Measurements from ENCODE around the gene PTCRA.

Gene PTCRA

DNA sequence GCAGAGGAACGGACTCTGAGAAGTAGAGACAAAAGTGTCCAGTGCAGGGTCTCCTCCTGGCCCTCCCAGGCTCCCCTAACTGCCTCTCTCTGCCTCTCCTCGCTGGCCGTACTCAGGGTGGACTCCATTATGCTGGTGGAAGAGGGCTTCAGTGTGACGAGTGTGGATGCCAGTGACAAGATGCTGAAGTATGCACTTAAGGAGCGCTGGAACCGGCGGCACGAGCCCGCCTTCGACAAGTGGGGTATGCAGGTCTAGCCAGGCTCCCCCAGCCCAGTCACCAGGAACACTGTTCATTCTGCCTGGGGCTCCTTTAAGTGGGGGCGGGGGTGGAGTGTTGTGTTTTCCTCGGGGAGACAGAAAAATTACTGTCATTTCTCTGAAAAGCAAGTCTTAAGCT, 46.2 kb downstream of the PTCRA start:
- TF ChIP-seq CTCF (IDR thresholded peaks at IDR 0.05; ENCODE audit: borderline replicate concordance, insufficient read depth, low read depth, low read length): no peak
- H3K4me3 ChIP-seq (ENCODE audit: low read depth, low read length): no peak overlapping the region

DNA sequence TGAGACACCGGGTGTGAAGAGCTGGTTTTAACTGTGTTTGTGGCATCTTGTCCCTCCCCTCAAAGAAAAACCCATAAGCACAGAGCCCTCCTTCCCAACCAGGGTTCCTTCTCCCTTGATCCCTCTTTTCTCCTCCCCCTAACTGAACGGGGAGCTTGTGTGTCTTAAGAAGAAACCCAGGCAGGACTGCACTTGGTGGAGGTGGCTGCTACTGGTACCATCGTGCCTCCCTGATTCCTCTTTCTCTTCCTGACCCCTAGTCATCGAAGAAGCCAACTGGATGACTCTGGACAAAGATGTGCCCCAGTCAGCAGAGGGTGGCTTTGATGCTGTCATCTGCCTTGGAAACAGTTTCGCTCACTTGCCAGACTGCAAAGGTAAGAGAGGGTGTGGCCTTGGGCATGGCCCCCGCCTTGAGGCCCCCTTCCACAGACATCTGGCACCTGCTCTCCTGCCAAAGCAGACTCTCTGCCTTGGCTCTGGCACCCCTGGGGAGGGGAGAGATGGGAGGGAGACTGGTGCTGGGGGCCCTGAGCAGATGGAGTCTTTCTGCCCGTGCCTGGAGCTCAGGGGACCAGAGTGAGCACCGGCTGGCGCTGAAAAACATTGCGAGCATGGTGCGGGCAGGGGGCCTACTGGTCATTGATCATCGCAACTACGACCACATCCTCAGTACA, 46.8 kb downstream of the PTCRA start:
- TF ChIP-seq CTCF (IDR thresholded peaks at IDR 0.05; ENCODE audit: borderline replicate concordance, insufficient read depth, low read depth, low read length): no peak
- no peak overlapping the region for H3K4me3 ChIP-seq (ENCODE audit: low read depth, low read length)

- TF ChIP-seq CTCF (IDR thresholded peaks at IDR 0.05; ENCODE audit: borderline replicate concordance, insufficient read depth, low read depth, low read length): no peak
- no peak overlapping the region for H3K4me3 ChIP-seq (ENCODE audit: low read depth, low read length)
These were observed 47.5 kb downstream of the PTCRA start for GRCh38 chr6:42963179-42963854.

DNA sequence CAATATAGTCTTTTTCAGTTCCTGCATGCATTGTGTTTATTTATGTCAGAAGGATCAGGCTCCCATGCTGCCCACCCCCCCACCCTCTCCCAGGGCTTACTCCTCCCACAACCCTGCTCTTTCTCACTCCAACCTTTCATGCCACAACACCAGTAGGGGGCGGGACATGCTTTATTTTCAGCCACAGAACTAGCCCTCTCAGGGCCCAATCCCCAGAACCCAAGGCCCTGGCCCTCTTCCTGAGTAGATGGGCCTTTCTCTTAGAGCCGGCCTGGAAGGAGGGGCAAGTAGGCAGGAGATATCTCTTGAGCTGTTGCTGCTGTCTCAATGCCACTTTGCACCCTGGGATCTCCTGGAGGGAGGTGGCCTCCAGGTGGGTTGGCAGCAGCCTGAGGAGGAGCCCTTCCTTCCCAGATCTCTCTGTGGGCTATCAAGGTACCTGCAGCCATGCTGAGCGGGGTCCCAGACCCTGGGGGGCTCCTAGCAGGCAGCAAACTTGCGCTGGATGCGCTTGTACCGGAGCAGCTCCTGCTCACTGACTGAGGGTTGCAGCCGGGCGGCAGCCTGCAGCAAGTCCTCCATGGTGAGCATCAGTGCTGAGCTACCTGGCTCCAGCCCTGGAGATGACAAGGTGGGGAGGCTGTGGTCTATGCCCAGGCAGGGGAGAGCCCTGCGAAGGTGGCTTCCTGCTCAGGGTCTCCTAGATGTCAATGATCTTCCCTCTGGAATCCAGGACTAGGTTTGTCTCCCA, 48.2 kb downstream of the PTCRA start:
- H3K4me3 ChIP-seq (ENCODE audit: low read depth, low read length): no peak overlapping the region
- peak; percentile 12; the same call in 1 of the 2 replicates for TF ChIP-seq CTCF (IDR thresholded peaks at IDR 0.05; ENCODE audit: borderline replicate concordance, insufficient read depth, low read depth, low read length)

- H3K4me3 ChIP-seq (ENCODE audit: low read depth, low read length): no peak overlapping the region
- TF ChIP-seq CTCF (IDR thresholded peaks at IDR 0.05; ENCODE audit: borderline replicate concordance, insufficient read depth, low read depth, low read length): no peak
These were observed 50.7 kb downstream of the PTCRA start for GRCh38 chr6:42966571-42966970.

GRCh38 chr6:42967228-42967627, 51.4 kb downstream of the PTCRA start:
- no peak overlapping the region for H3K4me3 ChIP-seq (ENCODE audit: low read depth, low read length)
- no peak for TF ChIP-seq CTCF (IDR thresholded peaks at IDR 0.05; ENCODE audit: borderline replicate concordance, insufficient read depth, low read depth, low read length)

Data from GM12875 (cell line).